ENCODE measurements around the gene GMPPA.

The GMPPA gene

DNA sequence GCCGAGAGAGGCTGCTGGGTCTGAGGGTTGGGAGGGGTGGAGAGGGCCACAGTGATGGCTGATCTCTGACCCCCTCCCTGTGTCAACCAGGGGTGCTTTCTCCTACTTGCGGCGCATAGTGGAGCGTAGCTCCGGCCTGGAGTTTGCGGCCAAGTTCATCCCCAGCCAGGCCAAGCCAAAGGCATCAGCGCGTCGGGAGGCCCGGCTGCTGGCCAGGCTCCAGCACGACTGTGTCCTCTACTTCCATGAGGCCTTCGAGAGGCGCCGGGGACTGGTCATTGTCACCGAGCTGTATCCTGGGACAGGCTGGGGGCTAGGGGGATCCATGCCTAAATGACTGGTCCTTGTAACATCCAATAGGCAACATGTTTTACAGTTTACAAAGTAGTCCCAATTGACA is 20.9 kb upstream of the GMPPA start:
- Histone ChIP-seq H3K79me2 (no peaks in the 10 kb centered on the region), H3K9me3 (ENCODE audit: control insufficient read depth, low read length) (no peaks in the 10 kb centered on the region), H2AFZ (no peak overlapping the region), H3K4me3 (ENCODE audit: low read depth, low read length) (no peak overlapping the region), H3K9ac (no peak overlapping the region), H3K36me3 (ENCODE audit: control insufficient read depth, insufficient read depth, low read length) (no peaks in the 10 kb centered on the region), H3K27me3 (ENCODE audit: control insufficient read depth, insufficient read depth, low read length) (no peaks in the 10 kb centered on the region), H3K4me1 (no peaks in the 10 kb centered on the region), H3K27ac (no peak overlapping the region), H3K4me2 (ENCODE audit: low read length) (no peak overlapping the region)
- TF ChIP-seq, protein P1, sequence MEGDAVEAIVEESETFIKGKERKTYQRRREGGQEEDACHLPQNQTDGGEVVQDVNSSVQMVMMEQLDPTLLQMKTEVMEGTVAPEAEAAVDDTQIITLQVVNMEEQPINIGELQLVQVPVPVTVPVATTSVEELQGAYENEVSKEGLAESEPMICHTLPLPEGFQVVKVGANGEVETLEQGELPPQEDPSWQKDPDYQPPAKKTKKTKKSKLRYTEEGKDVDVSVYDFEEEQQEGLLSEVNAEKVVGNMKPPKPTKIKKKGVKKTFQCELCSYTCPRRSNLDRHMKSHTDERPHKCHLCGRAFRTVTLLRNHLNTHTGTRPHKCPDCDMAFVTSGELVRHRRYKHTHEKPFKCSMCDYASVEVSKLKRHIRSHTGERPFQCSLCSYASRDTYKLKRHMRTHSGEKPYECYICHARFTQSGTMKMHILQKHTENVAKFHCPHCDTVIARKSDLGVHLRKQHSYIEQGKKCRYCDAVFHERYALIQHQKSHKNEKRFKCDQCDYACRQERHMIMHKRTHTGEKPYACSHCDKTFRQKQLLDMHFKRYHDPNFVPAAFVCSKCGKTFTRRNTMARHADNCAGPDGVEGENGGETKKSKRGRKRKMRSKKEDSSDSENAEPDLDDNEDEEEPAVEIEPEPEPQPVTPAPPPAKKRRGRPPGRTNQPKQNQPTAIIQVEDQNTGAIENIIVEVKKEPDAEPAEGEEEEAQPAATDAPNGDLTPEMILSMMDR (IDR thresholded peaks at IDR 0.05) = no peak

DNA sequence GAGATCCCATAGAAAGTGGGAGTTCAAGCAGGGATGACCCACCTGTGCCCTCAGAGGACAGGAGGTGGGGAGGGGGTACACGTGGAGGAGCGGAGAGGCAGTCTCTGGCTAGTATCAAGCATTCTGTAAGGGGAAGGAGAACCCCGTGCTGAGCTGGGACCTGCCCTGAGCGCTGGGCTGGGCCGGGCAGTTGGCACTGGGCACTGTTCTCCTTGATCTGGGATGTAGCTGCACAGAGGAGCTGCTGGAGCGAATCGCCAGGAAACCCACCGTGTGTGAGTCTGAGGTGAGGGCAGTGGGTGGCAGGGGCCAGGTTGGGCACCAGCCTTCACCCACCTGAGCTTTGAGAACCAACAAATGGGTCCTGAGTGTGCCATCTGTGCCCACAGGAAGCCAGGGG is 19.8 kb upstream of the GMPPA start:
- no peaks in the 10 kb centered on the region for H3K4me1 ChIP-seq
- no peak overlapping the region for H3K4me3 ChIP-seq (ENCODE audit: low read depth, low read length)
- TF ChIP-seq, protein P1 (IDR thresholded peaks at IDR 0.05) = no peak
- no peaks in the 10 kb centered on the region for H3K36me3 ChIP-seq (ENCODE audit: control insufficient read depth, insufficient read depth, low read length)
- H3K27ac ChIP-seq = no peak overlapping the region
- H2AFZ ChIP-seq = no peak overlapping the region
- H3K9ac ChIP-seq = no peak overlapping the region
- no peak overlapping the region for H3K4me2 ChIP-seq (ENCODE audit: low read length)
- no peaks in the 10 kb centered on the region for H3K27me3 ChIP-seq (ENCODE audit: control insufficient read depth, insufficient read depth, low read length)
- H3K79me2 ChIP-seq = no peaks in the 10 kb centered on the region
- no peaks in the 10 kb centered on the region for H3K9me3 ChIP-seq (ENCODE audit: control insufficient read depth, low read length)

DNA sequence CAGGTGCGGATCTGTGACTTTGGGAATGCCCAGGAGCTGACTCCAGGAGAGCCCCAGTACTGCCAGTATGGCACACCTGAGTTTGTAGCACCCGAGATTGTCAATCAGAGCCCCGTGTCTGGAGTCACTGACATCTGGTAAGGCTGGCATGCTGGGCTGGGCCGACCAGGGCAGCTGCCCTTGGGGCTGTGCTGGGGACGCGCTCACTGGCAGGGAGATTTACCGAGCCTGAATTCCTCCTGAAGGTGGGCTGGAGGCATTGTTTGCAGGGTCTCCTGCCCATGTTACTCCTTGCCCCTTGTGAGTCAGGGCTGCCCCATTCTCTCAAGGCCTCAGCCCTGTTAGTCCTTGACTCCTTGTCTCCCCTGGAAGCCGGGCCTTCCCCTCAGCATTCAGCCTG is 18.7 kb upstream of the GMPPA start:
- no peaks in the 10 kb centered on the region for H3K4me1 ChIP-seq
- H3K36me3 ChIP-seq (ENCODE audit: control insufficient read depth, insufficient read depth, low read length) = no peaks in the 10 kb centered on the region
- no peak overlapping the region for H3K27ac ChIP-seq
- TF ChIP-seq, protein P1 (IDR thresholded peaks at IDR 0.05) = no peak
- no peak overlapping the region for H3K4me2 ChIP-seq (ENCODE audit: low read length)
- no peaks in the 10 kb centered on the region for H3K9me3 ChIP-seq (ENCODE audit: control insufficient read depth, low read length)
- no peak overlapping the region for H3K4me3 ChIP-seq (ENCODE audit: low read depth, low read length)
- H3K9ac ChIP-seq = no peak overlapping the region
- H2AFZ ChIP-seq = no peak overlapping the region
- H3K27me3 ChIP-seq (ENCODE audit: control insufficient read depth, insufficient read depth, low read length) = no peaks in the 10 kb centered on the region
- no peaks in the 10 kb centered on the region for H3K79me2 ChIP-seq

DNA sequence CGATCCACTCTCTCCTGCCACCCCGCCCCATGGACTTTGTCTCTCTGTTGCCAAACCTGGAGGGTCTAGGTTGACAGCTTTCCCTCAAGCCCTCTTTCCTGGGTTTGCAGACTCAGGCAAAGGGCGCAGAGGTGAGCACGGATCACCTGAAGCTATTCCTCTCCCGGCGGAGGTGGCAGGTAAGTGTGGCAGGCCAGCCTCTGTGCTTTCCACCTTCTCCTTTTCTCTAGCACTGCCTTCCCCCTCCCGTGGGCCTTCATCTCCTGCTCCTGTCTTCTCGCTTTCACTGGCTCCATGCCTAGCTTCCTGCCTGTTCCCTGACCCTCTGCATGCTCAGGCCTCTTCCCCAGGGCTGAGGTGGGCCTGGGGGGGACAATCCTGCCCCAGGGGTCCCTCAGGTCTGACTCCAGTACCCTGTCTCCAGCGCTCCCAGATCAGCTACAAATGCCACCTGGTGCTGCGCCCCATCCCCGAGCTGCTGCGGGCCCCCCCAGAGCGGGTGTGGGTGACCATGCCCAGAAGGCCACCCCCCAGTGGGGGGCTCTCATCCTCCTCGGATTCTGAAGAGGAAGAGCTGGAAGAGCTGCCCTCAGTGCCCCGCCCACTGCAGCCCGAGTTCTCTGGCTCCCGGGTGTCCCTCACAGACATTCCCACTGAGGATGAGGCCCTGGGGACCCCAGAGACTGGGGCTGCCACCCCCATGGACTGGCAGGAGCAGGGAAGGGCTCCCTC is 15.9 kb upstream of the GMPPA start:
- H3K27me3 ChIP-seq (ENCODE audit: control insufficient read depth, insufficient read depth, low read length) = no peaks in the 10 kb centered on the region
- H3K9ac ChIP-seq = no peak overlapping the region
- H3K4me2 ChIP-seq (ENCODE audit: low read length) = no peak overlapping the region
- H3K9me3 ChIP-seq (ENCODE audit: control insufficient read depth, low read length) = no peaks in the 10 kb centered on the region
- H3K79me2 ChIP-seq = no peaks in the 10 kb centered on the region
- H3K27ac ChIP-seq = no peak overlapping the region
- TF ChIP-seq, protein P1 (IDR thresholded peaks at IDR 0.05) = no peak
- H3K4me3 ChIP-seq (ENCODE audit: low read depth, low read length) = no peak overlapping the region
- H2AFZ ChIP-seq = no peak overlapping the region
- H3K36me3 ChIP-seq (ENCODE audit: control insufficient read depth, insufficient read depth, low read length) = no peaks in the 10 kb centered on the region
- H3K4me1 ChIP-seq = peaks cover 7% of the 10 kb centered on the region
